COLO668 (cell line): Measurements from ENCODE around the gene NARF.
"Not testable (repeated sequence)": the region's sequence is repeated elsewhere in the genome, so short reads cannot be mapped to it uniquely, and the experiment has no call there.

Experiments used
- DNase-seq: peaks from one replicate; lab custom pipeline; 2025; ENCODE audit not compliant: unreplicated experiment; lab: John Stamatoyannopoulos, UW

The NARF gene

GRCh38 chr17:82445542-82445941 is 13.0 kb upstream of the NARF start:
- DNase-seq, result no peak

GRCh38 chr17:82446124-82446523 is 12.4 kb upstream of the NARF start:
- DNase-seq, result no peak

- no peak for DNase-seq
These were observed 11.9 kb upstream of the NARF start for GRCh38 chr17:82446649-82447048.

GRCh38 chr17:82447876-82448275 is 10.7 kb upstream of the NARF start:
- DNase-seq, result no peak

GRCh38 chr17:82449131-82449882 is 9.2 kb upstream of the NARF start:
- DNase-seq, result peak; percentile 5

GRCh38 chr17:82449883-82450356 is 8.6 kb upstream of the NARF start:
- no peak for DNase-seq

GRCh38 chr17:82450357-82451106 is 8.0 kb upstream of the NARF start, which contains the start of gene CYBC1:
Gene CYBC1, minus strand, starts transcription at chr17:82450752. Its CDS starts 1,498 bp downstream, at chr17:82449254.
- DNase-seq, result peak; percentile 93

GRCh38 chr17:82452162-82452561 is 6.4 kb upstream of the NARF start:
- no peak for DNase-seq

- DNase-seq, result not testable (repeated sequence)
These were observed 5.4 kb upstream of the NARF start for GRCh38 chr17:82453151-82453550.

- DNase-seq, result not testable (repeated sequence)
These were observed 4.8 kb upstream of the NARF start for GRCh38 chr17:82453706-82454105.

- DNase-seq, result peak; percentile 41
These were observed 1.2 kb upstream of the NARF start for GRCh38 chr17:82457073-82457928.

- no peak for DNase-seq
These were observed 687 bp upstream of the NARF start for GRCh38 chr17:82457929-82458178.

GRCh38 chr17:82458885-82459424 is 414 bp downstream of the NARF start:
- DNase-seq, result peak; percentile 59

GRCh38 chr17:82459936-82460335 is 1.4 kb downstream of the NARF start:
- not testable (repeated sequence) for DNase-seq

- DNase-seq, result peak; percentile 88
These were observed 3.4 kb downstream of the NARF start for GRCh38 chr17:82461827-82462524.

- no peak for DNase-seq
These were observed 4.8 kb downstream of the NARF start for GRCh38 chr17:82463391-82463790.

- no peak for DNase-seq
These were observed 5.5 kb downstream of the NARF start for GRCh38 chr17:82463925-82464566.

GRCh38 chr17:82464567-82464929 is 6.0 kb downstream of the NARF start:
- DNase-seq, result no peak

GRCh38 chr17:82465023-82465603 is 6.6 kb downstream of the NARF start:
- DNase-seq, result no peak

- DNase-seq, result no peak
These were observed 10.2 kb downstream of the NARF start for GRCh38 chr17:82468692-82469091.
